MM.1S (cell line): Measurements from ENCODE around the gene EEF1A1.

Experiments used
- CTCF ChIP-seq: fragments of 300-600 bp; sonication (generic); IDR thresholded peaks from 2 replicates; pipeline ENCODE4 v1.5.1; 2016; ENCODE audit warnings: antibody characterized with exemption, low read length, mixed read lengths
- EZH2 ChIP-seq: fragments of 300-600 bp; sonication (generic); optimal IDR thresholded peaks from 2 replicates; pipeline ENCODE3; 2017; ENCODE audit warnings: low read depth, mild to moderate bottlenecking, antibody characterized with exemption, low read length, mixed read lengths
- EZH2phosphoT487 ChIP-seq: fragments of 300-600 bp; sonication (generic); IDR thresholded peaks from 2 replicates; pipeline ENCODE4 v1.6.1; 2018; ENCODE audit warnings: antibody characterized with exemption, low read length

GRCh38 chr6:73513496-73513854 is 7.4 kb downstream of the EEF1A1 start:
- TF ChIP-seq CTCF (no peak), EZH2phosphoT487 (no peak), EZH2 (no peak)
